ENCODE measurements around the gene SREBF1. TPM values are rescaled to one million over a fixed set of nuclear protein-coding genes. Genes with fewer than 3 reads are reported as not detected.

SREBF1 gene
- total and polyA plus RNA-seq, 2 experiments from 2014 or later = 39.6 to 85.3 TPM

GRCh38 chr17:17853811-17854447 is 17.1 kb upstream of the SREBF1 start (continued):
- no peak for TF ChIP-seq ZNF462 (CRISPR knock-in tag; IDR thresholded peaks at IDR 0.05)
- TF ChIP-seq EZH2phosphoT487 (IDR thresholded peaks at IDR 0.05; ENCODE audit: unreplicated experiment) = no peak
- TF ChIP-seq EZH2 (IDR thresholded peaks at IDR 0.05; ENCODE audit: low read depth, unreplicated experiment) = no peak
- no peak for TF ChIP-seq STAT1 (IDR thresholded peaks at IDR 0.05; ENCODE audit: unreplicated experiment)
- TF ChIP-seq JUNB (IDR thresholded peaks at IDR 0.05; ENCODE audit: unreplicated experiment) = no peak
- TF ChIP-seq NANOG (IDR thresholded peaks at IDR 0.05; ENCODE audit: borderline replicate concordance) = no peak

GRCh38 chr17:17852930-17853329 is 16.1 kb upstream of the SREBF1 start:
- no peaks in the 10 kb centered on the region for H4K20me1 ChIP-seq (replicated peaks; ENCODE audit: insufficient read depth)
- no peaks in the 10 kb centered on the region for H3K9me3 Mint-ChIP-seq
- H3K27me3 ChIP-seq (ENCODE audit: insufficient read depth) = no peaks in the 10 kb centered on the region
- no peaks in the 10 kb centered on the region for H3K9me2 ChIP-seq (ENCODE audit: insufficient read depth)
- ATAC-seq (no peak), DNase-seq (ENCODE audit: low spot score) (no peak)
- H3K4me1 ChIP-seq (ENCODE audit: insufficient read depth) = peaks cover 19% of the 10 kb centered on the region
- no peak overlapping the region for H3K4me3 Mint-ChIP-seq
- H3K36me3 Mint-ChIP-seq (ENCODE audit: low read depth) = no peaks in the 10 kb centered on the region
- no peaks in the 10 kb centered on the region for H3K79me2 ChIP-seq (replicated peaks; ENCODE audit: insufficient read depth)
- no peak overlapping the region for H2AFZ ChIP-seq
- no peak overlapping the region for H3K4me2 ChIP-seq
- H3K27ac ChIP-seq (ENCODE audit: low read depth) = no peak overlapping the region
- peaks cover 11% of the 10 kb centered on the region for H3K27me3 Mint-ChIP-seq (ENCODE audit: insufficient read depth, low read depth, poor library complexity)
- H3F3A ChIP-seq (replicated peaks; ENCODE audit: low read depth) = no peaks in the 10 kb centered on the region
- H3K4me3 ChIP-seq = no peak overlapping the region
- H3K4me1 Mint-ChIP-seq = peaks cover 42% of the 10 kb centered on the region
- no peaks in the 10 kb centered on the region for H3K36me3 ChIP-seq (ENCODE audit: insufficient read depth)
- no peak overlapping the region for H3K27ac Mint-ChIP-seq
- no peak for TF ChIP-seq ZNF331 (CRISPR knock-in tag; IDR thresholded peaks at IDR 0.05; ENCODE audit: low read depth)
- TF ChIP-seq NANOG (IDR thresholded peaks at IDR 0.05; ENCODE audit: borderline replicate concordance) = no peak
- no peak for TF ChIP-seq EZH2phosphoT487 (IDR thresholded peaks at IDR 0.05; ENCODE audit: unreplicated experiment)
- no peak for TF ChIP-seq ZNF462 (CRISPR knock-in tag; IDR thresholded peaks at IDR 0.05)
- TF ChIP-seq POLR2AphosphoS5 (IDR thresholded peaks at IDR 0.05; ENCODE audit: low read depth) = no peak
- no peak for TF ChIP-seq STAT1 (IDR thresholded peaks at IDR 0.05; ENCODE audit: unreplicated experiment)
- TF ChIP-seq ZNF114 (CRISPR knock-in tag; IDR thresholded peaks at IDR 0.05) = no peak
- no peak for TF ChIP-seq JUNB (IDR thresholded peaks at IDR 0.05; ENCODE audit: unreplicated experiment)
